ENCODE results near the gene SH2D4B. TPM values are rescaled to one million over a fixed set of nuclear protein-coding genes. Genes with fewer than 3 reads are reported as not detected.

SH2D4B gene
- total RNA-seq, 1 experiment from 2014 or later, result not detected

GRCh38 chr10:80659289-80659688 lies 121.6 kb downstream of the SH2D4B start:
- no peak overlapping the region for H3K4me2 ChIP-seq (ENCODE audit: low read length)
- no peak overlapping the region for H3K9ac ChIP-seq (ENCODE audit: low read length)
- POLR2A ChIA-PET (ENCODE audit: unreplicated experiment), result no interaction called here
- BruUV-seq (replicated peaks), result no TSS peak
- no peak overlapping the region for H3K4me3 ChIP-seq (ENCODE audit: low read length)
- H3F3A ChIP-seq (ENCODE audit: low read length, unreplicated experiment), result no peaks in the 10 kb centered on the region
- DNase-seq, result no peak
- H3K9me3 ChIP-seq (ENCODE audit: low read length), result no peaks in the 10 kb centered on the region
- no peaks in the 10 kb centered on the region for H3K9me2 ChIP-seq (replicated peaks; ENCODE audit: low read length)
- no peaks in the 10 kb centered on the region for H4K20me1 ChIP-seq (ENCODE audit: low read length)
- no peaks in the 10 kb centered on the region for H3K4me1 ChIP-seq (ENCODE audit: insufficient read depth, low read length)
- H3K27me3 ChIP-seq (ENCODE audit: low read length), result no peaks in the 10 kb centered on the region
- CTCF ChIA-PET, result no interaction called here
- ATAC-seq, result no peak
- no peaks in the 10 kb centered on the region for H3K36me3 ChIP-seq (ENCODE audit: low read depth, low read length)
- H3K79me2 ChIP-seq (ENCODE audit: low read length), result no peaks in the 10 kb centered on the region
- TF ChIP-seq CTCF (conservative IDR thresholded peaks at IDR 0.05; ENCODE audit: low read depth, low read length) (no peak), EZH2 (IDR thresholded peaks at IDR 0.05; ENCODE audit: low read length, unreplicated experiment) (no peak), EZH2phosphoT487 (IDR thresholded peaks at IDR 0.05; ENCODE audit: borderline replicate concordance, low read length) (no peak)
- intact Hi-C loops (cut with micrococcal nuclease), result no loop called here
- no peak overlapping the region for H2AFZ ChIP-seq (ENCODE audit: low read length)
- H3K27ac ChIP-seq (ENCODE audit: low read length), result no peak overlapping the region

- Histone ChIP-seq H2AFZ (ENCODE audit: low read length) (no peak overlapping the region), H3K4me1 (ENCODE audit: insufficient read depth, low read length) (no peaks in the 10 kb centered on the region), H3K9me2 (replicated peaks; ENCODE audit: low read length) (no peaks in the 10 kb centered on the region), H3K27me3 (ENCODE audit: low read length) (no peaks in the 10 kb centered on the region), H4K20me1 (ENCODE audit: low read length) (no peaks in the 10 kb centered on the region), H3K79me2 (ENCODE audit: low read length) (no peaks in the 10 kb centered on the region), H3K27ac (ENCODE audit: low read length) (no peak overlapping the region), H3F3A (ENCODE audit: low read length, unreplicated experiment) (no peaks in the 10 kb centered on the region), H3K36me3 (ENCODE audit: low read depth, low read length) (no peaks in the 10 kb centered on the region), H3K9me3 (ENCODE audit: low read length) (no peaks in the 10 kb centered on the region), H3K4me3 (ENCODE audit: low read length) (no peak overlapping the region), H3K9ac (ENCODE audit: low read length) (no peak overlapping the region), H3K4me2 (ENCODE audit: low read length) (no peak overlapping the region)
- CTCF ChIA-PET, result no interaction called here
- DNase-seq (no peak), ATAC-seq (no peak)
- TF ChIP-seq EZH2phosphoT487 (IDR thresholded peaks at IDR 0.05; ENCODE audit: borderline replicate concordance, low read length), result no peak
- TF ChIP-seq EZH2 (IDR thresholded peaks at IDR 0.05; ENCODE audit: low read length, unreplicated experiment), result no peak
- no peak for TF ChIP-seq CTCF (conservative IDR thresholded peaks at IDR 0.05; ENCODE audit: low read depth, low read length)
- POLR2A ChIA-PET (ENCODE audit: unreplicated experiment), result no interaction called here
- BruUV-seq (replicated peaks), result no TSS peak
- intact Hi-C loops (cut with micrococcal nuclease), result loop anchor here (10.0 kb wide), 1 partner anchor 265 kb away; no protein-coding TSS in a partner anchor
Observed at GRCh38 chr10:80660266-80660665, 122.6 kb downstream of the SH2D4B start.

GRCh38 chr10:80660736-80661135 lies 123.0 kb downstream of the SH2D4B start:
- BruUV-seq (replicated peaks), result no TSS peak

More at GRCh38 chr10:80660736-80661135, 123.0 kb downstream of the SH2D4B start:
- Histone ChIP-seq H2AFZ (ENCODE audit: low read length) (no peak overlapping the region), H3K79me2 (ENCODE audit: low read length) (no peaks in the 10 kb centered on the region), H3K9me3 (ENCODE audit: low read length) (no peaks in the 10 kb centered on the region), H4K20me1 (ENCODE audit: low read length) (no peaks in the 10 kb centered on the region), H3K9me2 (replicated peaks; ENCODE audit: low read length) (no peaks in the 10 kb centered on the region), H3K27me3 (ENCODE audit: low read length) (no peaks in the 10 kb centered on the region), H3K4me3 (ENCODE audit: low read length) (no peak overlapping the region), H3K36me3 (ENCODE audit: low read depth, low read length) (no peaks in the 10 kb centered on the region), H3K4me2 (ENCODE audit: low read length) (no peak overlapping the region), H3K4me1 (ENCODE audit: insufficient read depth, low read length) (no peaks in the 10 kb centered on the region), H3F3A (ENCODE audit: low read length, unreplicated experiment) (no peaks in the 10 kb centered on the region), H3K27ac (ENCODE audit: low read length) (no peak overlapping the region), H3K9ac (ENCODE audit: low read length) (no peak overlapping the region)
- ATAC-seq (no peak), DNase-seq (no peak)
- TF ChIP-seq CTCF (conservative IDR thresholded peaks at IDR 0.05; ENCODE audit: low read depth, low read length) (no peak), EZH2phosphoT487 (IDR thresholded peaks at IDR 0.05; ENCODE audit: borderline replicate concordance, low read length) (no peak), EZH2 (IDR thresholded peaks at IDR 0.05; ENCODE audit: low read length, unreplicated experiment) (no peak)
- intact Hi-C loops (cut with micrococcal nuclease), result loop anchor here (10.0 kb wide), 1 partner anchor 264 kb away; no protein-coding TSS in a partner anchor
- ChIA-PET CTCF (no interaction called here), POLR2A (ENCODE audit: unreplicated experiment) (no interaction called here)

Measured in PC-3 (cell line).